NCI-H1417 treated with DMSO at 0.1 percent for 48 hours (cell line): ENCODE results near the gene LLGL2.
"Not testable (repeated sequence)": the region's sequence is repeated elsewhere in the genome, so short reads cannot be mapped to it uniquely, and the experiment has no call there.

ENCODE experiments used
- DNase-seq: peaks from one replicate; lab custom pipeline; 2025; lab: John Stamatoyannopoulos, UW

The LLGL2 gene

DNA sequence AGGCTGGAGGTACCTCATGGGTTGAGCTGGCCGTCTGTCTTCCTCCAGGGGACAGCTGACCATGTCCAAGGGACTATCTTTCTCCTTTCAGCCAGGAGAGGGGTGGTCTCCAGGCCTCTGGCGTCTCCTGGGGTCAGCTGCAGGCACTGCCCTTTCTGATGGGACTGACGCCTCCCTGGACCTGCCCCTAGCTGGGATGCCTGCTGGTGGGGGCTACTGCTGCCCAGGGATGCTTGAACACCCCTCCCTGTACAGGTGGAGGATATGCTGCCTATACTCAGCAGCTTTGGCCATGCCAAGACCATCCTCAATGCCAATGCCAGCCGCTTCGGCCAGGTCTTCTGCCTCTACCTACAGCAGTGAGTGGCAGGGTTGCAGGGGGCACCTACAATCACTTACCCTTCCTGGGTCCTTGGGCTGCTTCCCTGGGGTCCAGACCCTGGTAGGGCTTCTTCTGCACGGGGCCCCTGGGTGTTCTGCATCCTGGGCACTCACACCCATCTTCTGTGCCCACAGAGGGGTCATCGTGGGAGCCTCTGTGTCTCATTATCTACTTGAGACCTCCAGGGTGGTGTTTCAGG, 66.3 kb downstream of the LLGL2 start:
- DNase-seq: no peak

DNA sequence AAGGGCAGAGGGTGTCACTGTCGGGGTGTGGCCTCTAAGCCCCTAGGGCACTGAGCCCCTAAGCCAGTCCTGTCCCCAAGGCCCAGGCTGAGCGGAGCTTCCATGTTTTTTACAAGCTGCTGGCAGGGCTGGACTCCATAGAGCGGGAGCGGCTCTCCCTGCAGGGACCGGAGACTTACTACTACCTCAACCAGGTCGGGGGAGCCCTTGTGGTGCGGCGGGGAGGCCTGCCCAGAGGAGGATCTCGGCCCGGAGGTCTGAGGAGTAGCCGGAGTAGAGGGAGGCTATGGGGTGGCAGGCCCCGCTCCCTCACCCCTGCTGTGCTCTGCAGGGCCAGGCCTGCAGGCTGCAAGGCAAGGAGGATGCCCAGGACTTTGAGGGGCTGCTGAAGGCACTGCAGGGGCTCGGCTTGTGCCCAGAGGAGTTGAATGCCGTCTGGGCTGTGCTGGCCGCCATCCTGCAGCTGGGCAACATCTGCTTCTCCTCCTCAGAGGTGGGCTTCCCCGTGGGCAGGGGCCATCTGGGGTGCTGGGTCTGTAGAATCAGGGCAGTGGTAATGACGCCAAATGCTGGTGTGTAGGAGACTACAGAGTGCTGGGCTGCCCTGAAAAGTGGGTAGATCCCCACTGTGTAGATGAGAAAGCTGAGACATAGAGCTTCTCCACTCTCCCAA, 67.0 kb downstream of the LLGL2 start:
- DNase-seq: no peak

DNA sequence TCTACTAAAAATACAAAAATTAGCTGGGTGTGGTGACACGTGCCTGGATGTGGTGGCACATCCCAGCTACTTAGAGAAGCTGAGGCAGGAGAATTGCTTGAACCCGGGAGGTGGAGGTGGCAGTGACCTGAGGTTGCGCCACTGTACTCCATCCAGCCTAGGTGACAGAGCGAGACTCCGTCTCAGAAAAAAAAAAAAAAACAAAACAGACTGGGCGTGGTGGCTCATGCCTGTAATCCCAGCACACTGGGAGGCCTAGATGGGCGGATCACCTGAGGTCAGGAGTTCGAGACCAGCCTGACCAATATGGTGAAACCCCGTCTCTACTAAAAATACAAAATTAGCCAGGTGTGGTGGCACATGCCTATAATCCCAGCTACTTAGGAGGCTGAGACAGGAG, 67.9 kb downstream of the LLGL2 start:
- not testable (repeated sequence) for DNase-seq

- DNase-seq: no peak
Measured at GRCh38 chr17:75594499-75595283, 69.2 kb downstream of the LLGL2 start.

DNA sequence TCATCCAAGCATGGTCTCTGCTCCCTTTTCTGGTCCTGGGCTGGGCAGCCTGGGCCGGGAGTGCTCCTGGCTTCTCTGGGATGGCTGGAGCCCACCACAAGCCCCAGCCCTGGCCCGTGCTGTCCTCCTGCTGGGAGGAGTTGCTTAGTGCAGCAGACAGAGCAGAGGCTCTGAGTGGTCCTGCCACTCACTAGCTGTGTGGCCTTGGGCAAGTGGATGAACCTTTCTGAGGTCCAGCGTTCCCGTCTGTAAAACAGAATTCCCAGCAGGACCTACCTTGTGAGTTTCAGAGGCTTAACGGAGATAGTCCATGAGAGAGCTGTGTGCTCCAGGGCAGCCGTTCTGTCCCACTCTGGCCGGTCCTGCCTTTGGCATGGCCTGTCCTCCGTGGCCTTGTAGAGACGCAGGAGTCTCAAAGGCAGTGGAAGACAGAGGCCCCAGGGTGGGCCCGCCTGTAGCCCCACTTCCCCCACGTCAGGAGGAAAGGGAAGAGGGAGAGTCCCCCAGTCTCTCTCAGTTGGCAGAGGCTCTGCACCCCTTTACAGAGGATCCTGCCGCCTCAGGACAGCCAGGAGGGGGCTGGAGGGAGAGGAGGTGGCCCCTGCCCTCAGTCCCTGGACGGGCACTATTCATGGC, 69.9 kb downstream of the LLGL2 start:
- DNase-seq: no peak

- DNase-seq: no peak
Measured at GRCh38 chr17:75595920-75596313, 70.4 kb downstream of the LLGL2 start.

DNA sequence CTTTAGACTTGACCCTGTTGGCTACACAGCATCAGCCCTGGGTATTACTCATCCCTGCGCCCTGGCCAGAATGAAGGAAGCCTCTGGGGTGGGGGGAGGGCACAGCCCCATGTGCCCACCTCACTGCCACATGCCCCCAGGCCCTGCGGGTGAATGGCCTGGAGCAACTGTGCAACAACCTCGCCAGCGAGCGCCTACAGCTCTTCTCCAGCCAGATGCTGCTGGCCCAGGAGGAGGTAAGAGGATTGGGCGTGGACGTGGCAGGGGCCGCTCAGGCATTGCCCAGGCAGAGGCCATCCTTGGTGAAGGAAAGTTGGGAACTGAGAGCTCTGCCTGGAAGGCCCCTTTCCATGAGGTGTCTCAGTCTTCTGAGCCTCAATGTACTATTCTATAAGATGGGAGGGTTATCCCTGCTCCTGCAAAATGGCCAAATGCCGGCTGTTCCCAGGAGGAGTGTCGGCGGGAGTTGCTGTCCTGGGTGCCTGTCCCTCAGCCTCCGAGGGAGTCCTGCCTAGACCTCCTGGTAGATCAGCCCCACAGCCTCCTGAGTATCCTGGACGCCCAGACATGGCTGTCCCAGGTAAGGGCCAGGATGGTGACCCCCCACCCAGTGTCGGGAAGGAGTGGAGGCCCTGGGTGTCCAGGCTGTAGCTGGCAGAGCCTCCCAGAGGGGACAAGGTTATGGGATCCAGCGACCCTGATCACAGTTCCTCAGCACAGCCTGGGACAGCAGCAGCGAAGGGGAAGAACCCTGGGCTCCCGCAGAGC, 71.0 kb downstream of the LLGL2 start:
- no peak for DNase-seq

DNA sequence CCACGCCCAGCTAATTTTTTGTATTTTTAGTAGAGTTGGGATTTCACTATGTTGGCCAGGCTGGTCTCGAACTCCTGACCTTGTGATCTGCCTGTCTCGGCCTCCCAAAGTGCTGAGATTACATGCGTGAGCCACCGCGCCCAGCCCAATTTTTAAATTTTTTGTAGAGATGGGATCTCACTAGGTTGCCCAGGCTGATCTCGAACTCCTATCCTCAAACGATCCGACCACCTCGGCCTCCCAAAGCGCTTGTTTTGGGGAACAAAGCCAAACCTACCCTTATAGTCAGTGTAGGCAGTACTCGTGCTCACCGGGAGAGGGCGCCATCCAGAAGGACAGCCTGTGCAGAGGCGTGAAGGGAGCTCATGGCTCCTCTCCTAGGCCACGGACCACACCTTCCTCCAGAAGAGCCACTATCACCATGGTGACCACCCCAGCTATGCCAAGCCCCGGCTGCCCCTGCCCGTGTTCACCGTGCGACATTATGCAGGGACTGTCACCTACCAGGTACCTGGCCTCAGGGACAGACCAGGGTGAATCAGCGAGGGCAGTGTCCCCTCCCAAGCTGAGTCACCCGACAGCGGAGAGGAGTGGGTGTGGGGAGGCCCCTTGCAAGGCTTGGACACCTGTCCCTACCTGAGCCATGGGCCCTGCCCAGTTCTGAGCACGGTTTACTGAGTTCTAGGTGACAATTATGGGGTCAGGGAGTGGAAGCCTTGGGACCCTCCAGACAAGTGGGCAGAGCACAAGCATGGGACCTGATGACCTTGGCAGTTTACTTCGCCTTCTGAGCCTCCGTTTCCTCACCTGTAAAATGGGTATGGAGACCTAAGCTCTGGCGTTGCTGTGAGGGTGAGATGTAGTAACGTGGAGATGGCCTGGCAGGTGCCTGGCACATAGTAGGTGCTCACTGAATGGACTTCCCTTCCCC, 75.8 kb downstream of the LLGL2 start:
- DNase-seq: no peak

DNA sequence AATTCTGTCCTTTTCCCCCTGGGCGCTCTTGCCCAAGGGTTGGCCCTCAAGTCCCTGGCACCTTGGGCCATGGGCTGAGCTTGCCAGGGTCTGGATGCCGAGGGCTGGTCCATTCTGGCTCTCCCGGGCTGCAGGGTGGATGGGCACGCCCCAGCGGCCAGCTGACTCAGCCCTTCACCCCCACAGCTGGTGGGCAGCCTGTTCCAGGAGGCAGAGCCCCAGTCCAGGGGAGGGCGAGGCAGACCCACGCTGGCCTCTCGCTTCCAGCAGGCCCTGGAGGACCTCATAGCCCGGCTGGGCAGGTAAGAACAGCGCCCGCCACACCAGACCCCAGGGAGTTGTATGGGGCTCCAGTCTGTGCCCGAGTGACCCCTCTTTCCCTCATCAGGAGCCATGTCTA, 77.1 kb downstream of the LLGL2 start:
- no peak for DNase-seq

DNA sequence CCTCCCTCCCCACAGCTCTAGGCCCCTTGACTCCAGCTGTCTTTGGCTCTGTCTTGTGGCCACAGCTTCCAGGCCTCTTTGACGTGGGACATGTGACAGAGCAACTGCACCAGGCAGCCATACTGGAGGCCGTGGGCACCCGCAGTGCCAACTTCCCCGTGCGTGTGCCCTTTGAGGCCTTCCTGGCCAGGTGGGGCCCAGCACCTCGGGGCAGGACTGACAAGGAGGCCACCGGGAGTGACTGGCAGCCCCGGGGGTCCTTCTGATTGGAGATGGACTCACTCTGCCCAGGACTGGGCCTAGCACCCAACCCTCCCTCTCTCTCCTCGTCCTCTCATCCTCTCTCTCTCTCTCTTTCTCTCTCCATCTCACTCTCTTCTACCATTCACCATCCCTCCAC, 77.6 kb downstream of the LLGL2 start:
- no peak for DNase-seq

GRCh38 chr17:75604034-75604695, 78.7 kb downstream of the LLGL2 start:
- no peak for DNase-seq

DNA sequence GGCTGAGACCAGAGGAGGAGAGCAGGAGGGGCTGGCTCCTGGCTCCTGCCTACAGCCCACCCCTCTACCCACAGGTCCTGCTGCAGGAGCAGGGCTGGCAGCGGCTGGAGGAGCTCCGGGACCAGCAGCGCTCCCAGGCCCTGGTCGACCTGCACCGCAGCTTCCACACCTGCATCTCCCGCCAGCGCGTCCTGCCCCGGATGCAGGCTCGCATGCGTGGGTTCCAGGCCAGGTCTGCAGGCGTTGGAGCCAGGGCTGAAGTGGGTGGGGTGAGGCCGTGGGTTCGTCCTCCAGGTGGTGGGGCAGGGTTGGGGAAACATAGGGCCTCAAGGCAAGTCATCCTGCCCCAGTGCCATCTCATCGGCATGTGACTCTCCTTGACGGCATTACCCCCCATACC, 80.3 kb downstream of the LLGL2 start:
- no peak for DNase-seq

- DNase-seq: no peak
Measured at GRCh38 chr17:75607086-75607485, 81.6 kb downstream of the LLGL2 start.

GRCh38 chr17:75610103-75610984, 84.8 kb downstream of the LLGL2 start:
- no peak for DNase-seq

GRCh38 chr17:75611851-75612429, 86.4 kb downstream of the LLGL2 start:
- no peak for DNase-seq

DNA sequence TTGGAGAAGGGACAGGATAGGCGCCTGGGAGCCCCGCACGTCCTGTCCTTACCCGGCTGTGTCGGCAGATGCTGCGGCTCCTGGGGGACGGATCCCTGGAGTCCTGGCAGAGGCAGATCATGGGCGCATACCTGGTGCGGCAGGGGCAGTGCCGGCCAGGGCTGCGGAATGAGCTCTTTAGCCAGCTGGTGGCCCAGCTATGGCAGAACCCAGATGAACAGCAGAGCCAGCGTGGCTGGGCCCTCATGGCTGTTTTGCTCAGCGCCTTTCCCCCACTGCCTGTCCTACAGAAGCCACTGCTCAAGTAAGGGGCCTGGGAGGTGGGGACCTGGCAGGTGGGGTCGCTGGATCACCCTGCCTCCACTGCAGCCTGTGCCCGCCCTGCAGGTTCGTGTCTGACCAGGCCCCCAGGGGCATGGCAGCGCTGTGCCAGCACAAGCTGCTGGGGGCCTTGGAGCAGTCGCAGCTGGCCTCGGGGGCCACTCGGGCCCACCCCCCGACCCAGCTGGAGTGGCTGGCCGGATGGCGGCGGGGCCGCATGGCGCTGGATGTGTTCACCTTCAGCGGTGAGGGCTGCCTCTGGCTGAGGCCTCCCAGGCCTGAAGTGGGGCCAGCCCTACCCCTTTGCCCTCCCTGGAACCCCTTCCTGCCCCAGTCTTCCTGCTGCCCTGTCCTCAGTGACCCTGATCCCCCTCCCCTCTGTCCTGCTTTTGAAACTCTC, 87.6 kb downstream of the LLGL2 start:
- DNase-seq: no peak

DNA sequence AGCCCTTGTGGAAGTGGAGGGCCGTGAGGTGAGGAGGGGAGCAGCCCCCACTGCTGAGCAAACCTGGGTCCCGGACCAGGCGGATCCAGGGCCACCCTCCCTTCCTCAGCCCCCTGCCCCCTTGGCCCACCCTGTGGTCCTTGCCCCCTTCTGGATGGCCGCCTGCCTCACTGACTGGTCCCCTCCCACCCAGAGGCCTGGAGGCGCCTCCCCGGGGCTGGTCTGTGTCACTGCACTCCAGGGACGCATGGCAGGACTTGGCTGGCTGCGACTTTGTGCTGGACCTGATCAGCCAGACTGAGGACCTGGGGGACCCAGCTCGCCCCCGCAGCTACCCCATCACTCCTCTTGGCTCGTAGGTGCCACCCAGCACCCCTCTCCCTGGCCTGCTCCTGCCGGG, 88.5 kb downstream of the LLGL2 start:
- DNase-seq: no peak

GRCh38 chr17:75614556-75615270, 89.2 kb downstream of the LLGL2 start:
- DNase-seq: no peak
